ENCODE measurements around the gene C17orf67. TPM values are rescaled to one million over a fixed set of nuclear protein-coding genes. Genes with fewer than 3 reads are reported as not detected.
A peak's percentile ranks its signal among the peaks of the same experiment; 100 is the strongest.

C17orf67 gene
- total RNA-seq, 6 donors from 2014 or later = 0.76 to 4.2 (median 1.6) TPM

DNA sequence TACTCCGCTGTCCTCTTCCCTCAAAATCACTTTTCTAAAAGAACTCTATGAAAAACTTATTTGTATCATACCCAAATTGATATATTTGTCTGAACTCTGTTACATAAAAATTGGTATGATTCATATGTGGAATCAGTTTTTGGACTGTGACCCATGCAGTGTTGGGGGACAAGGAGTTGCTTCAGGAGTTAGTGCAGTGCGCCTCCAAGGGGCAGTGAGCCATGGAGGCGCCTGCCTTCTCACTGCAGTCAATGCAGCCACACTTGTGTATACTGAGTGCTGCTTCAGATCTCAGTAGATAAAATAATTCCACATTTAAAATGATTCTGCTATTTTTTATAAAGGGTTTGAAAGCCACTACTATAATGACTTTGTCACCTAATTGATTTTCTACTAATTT is 32.8 kb upstream of the C17orf67 start:
- Histone ChIP-seq H3K27me3 (no peaks in the 10 kb centered on the region), H3K36me3 (peaks cover 0 to 26% (median 0%) of the 10 kb centered on the region in 4 donors), H3K27ac (no peak overlapping the region), H3K9me3 (no peaks in the 10 kb centered on the region), H3K4me1 (no peaks in the 10 kb centered on the region), H3K4me3 (no peak overlapping the region)
- DNase-seq (no peak), ATAC-seq (ENCODE audit: low FRiP score in 2 of 2) (no peak)
- 33 to 62% methylated on average over 3 of the region's 3 CpGs for WGBS, 2 donors
- TF ChIP-seq EP300 (IDR thresholded peaks at IDR 0.05) (no peak), POLR2A (IDR thresholded peaks at IDR 0.05) (no peak), CTCF (IDR thresholded peaks at IDR 0.05) (no peak), POLR2AphosphoS5 (IDR thresholded peaks at IDR 0.05) (no peak)

DNA sequence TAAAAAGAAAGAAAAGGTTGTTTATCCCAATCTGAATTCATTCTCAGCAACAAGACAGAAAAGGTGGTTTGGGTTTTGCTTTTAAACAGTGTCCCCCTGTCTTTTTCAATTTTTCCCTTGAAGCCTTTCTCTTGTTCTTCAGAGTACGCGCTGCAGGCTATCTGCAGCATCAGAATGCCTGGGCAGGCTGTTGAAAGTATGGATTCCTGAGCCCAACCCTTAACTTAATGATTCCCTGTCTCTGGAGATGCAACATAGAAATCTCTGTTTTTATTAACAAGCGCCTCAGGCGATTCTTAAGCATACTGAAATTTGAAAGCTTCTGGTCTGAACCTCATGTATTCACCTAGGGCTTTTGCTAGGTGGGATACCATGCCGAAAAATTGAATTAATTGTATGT is 32.4 kb upstream of the C17orf67 start:
- H3K9me3 ChIP-seq = no peaks in the 10 kb centered on the region
- 97% methylated on average over 5 of the region's 5 CpGs for WGBS, 2 donors
- H3K36me3 ChIP-seq = peaks cover 0 to 31% (median 0%) of the 10 kb centered on the region in 4 donors
- no peak overlapping the region for H3K4me3 ChIP-seq
- H3K4me1 ChIP-seq = no peaks in the 10 kb centered on the region
- DNase-seq (no peak), ATAC-seq (ENCODE audit: low FRiP score in 2 of 2) (no peak)
- no peaks in the 10 kb centered on the region for H3K27me3 ChIP-seq
- TF ChIP-seq CTCF (IDR thresholded peaks at IDR 0.05) (no peak), POLR2AphosphoS5 (IDR thresholded peaks at IDR 0.05) (no peak), POLR2A (IDR thresholded peaks at IDR 0.05) (no peak), EP300 (IDR thresholded peaks at IDR 0.05) (no peak)
- H3K27ac ChIP-seq = no peak overlapping the region

- DNase-seq = no peak
- WGBS, 2 donors = 60 to 80% methylated on average over 3 of the region's 3 CpGs
- no peak overlapping the region for H3K4me3 ChIP-seq
- H3K27ac ChIP-seq = no peak overlapping the region
- H3K27me3 ChIP-seq = no peaks in the 10 kb centered on the region
- H3K9me3 ChIP-seq = no peaks in the 10 kb centered on the region
- ATAC-seq (ENCODE audit: low FRiP score in 2 of 2) = no peak
- peaks cover 0 to 49% (median 2%) of the 10 kb centered on the region in 4 donors for H3K36me3 ChIP-seq
- no peaks in the 10 kb centered on the region for H3K4me1 ChIP-seq
- TF ChIP-seq POLR2A (IDR thresholded peaks at IDR 0.05) = no peak
- no peak for TF ChIP-seq EP300 (IDR thresholded peaks at IDR 0.05)
- TF ChIP-seq POLR2AphosphoS5 (IDR thresholded peaks at IDR 0.05) = no peak
- TF ChIP-seq CTCF (IDR thresholded peaks at IDR 0.05) = no peak
These were observed 30.3 kb upstream of the C17orf67 start for GRCh38 chr17:56863974-56864373.

- Histone ChIP-seq H3K27me3 (no peaks in the 10 kb centered on the region), H3K4me3 (no peak overlapping the region), H3K9me3 (no peaks in the 10 kb centered on the region), H3K4me1 (no peaks in the 10 kb centered on the region), H3K27ac (no peak overlapping the region), H3K36me3 (peaks cover 0 to 69% (median 2%) of the 10 kb centered on the region in 4 donors)
- DNase-seq (no peak), ATAC-seq (ENCODE audit: low FRiP score in 2 of 2) (no peak)
- 91 to 96% methylated on average over 3 of the region's 3 CpGs for WGBS, 2 donors
- TF ChIP-seq CTCF (IDR thresholded peaks at IDR 0.05) = no peak
- no peak for TF ChIP-seq POLR2AphosphoS5 (IDR thresholded peaks at IDR 0.05)
- no peak for TF ChIP-seq EP300 (IDR thresholded peaks at IDR 0.05)
- TF ChIP-seq POLR2A (IDR thresholded peaks at IDR 0.05) = no peak
These were observed 28.2 kb upstream of the C17orf67 start for GRCh38 chr17:56861899-56862298.

GRCh38 chr17:56851008-56851407 is 17.3 kb upstream of the C17orf67 start:
- Histone ChIP-seq H3K9me3 (no peaks in the 10 kb centered on the region), H3K27ac (peak overlapping the region in 2 of 4 donors; percentile 9 to 42), H3K36me3 (peaks cover 0 to 41% (median 3%) of the 10 kb centered on the region in 4 donors), H3K27me3 (no peaks in the 10 kb centered on the region), H3K4me1 (peaks cover 0 to 5% (median 0%) of the 10 kb centered on the region in 4 donors), H3K4me3 (no peak overlapping the region)
- ATAC-seq (ENCODE audit: low FRiP score in 2 of 2) = no peak
- 60 to 75% methylated on average over 3 of the region's 3 CpGs for WGBS, 2 donors
- DNase-seq = no peak
- no peak for TF ChIP-seq POLR2A (IDR thresholded peaks at IDR 0.05)
- TF ChIP-seq EP300 (IDR thresholded peaks at IDR 0.05) = no peak
- no peak for TF ChIP-seq POLR2AphosphoS5 (IDR thresholded peaks at IDR 0.05)
- TF ChIP-seq CTCF (IDR thresholded peaks at IDR 0.05) = no peak
